HepG2 (cell line): ENCODE results near the gene ARMH1. TPM values are rescaled to one million over a fixed set of nuclear protein-coding genes. Genes with fewer than 3 reads are reported as not detected.

Experiments used
- BRD4 ChIP-seq: sonication (generic); formaldehyde crosslinking; IDR thresholded peaks from 2 replicates; pipeline ENCODE4 v1.4.0; 2020; ENCODE audit warnings: missing genetic modification reagents
- CBFB ChIP-seq: sonication (generic); formaldehyde crosslinking; IDR thresholded peaks from 2 replicates; pipeline ENCODE4 v1.4.0; 2020; ENCODE audit warnings: missing genetic modification reagents
- FIP1L1 ChIP-seq: fragments of 200-400 bp; formaldehyde crosslinking; IDR thresholded peaks from 2 replicates; pipeline ENCODE4 v1.6.1; 2018; ENCODE audit warnings: low read depth, mild to moderate bottlenecking, low read length, moderate library complexity, borderline replicate concordance; ENCODE audit not compliant: insufficient read depth
- HNF4G ChIP-seq, 2 experiments: sonication (generic) in 1 of 2; formaldehyde crosslinking in 1 of 2; IDR thresholded peaks; 2 replicates each; pipeline versions ENCODE4 v1.4.0 to v1.6.1; 2011 to 2020; ENCODE audit warnings: borderline replicate concordance in 2 of 2, low read depth in 2 of 2, mild to moderate bottlenecking in 2 of 2, low read length in 1 of 2, missing genetic modification reagents in 1 of 2, moderate library complexity in 1 of 2
- POLR2A ChIP-seq, 2 experiments: IDR thresholded peaks; 2 replicates each; pipeline ENCODE4 v1.6.1; 2011; ENCODE audit warnings: low read depth in 2 of 2, low read length in 2 of 2, mild to moderate bottlenecking in 1 of 2, moderate library complexity in 1 of 2; ENCODE audit not compliant: insufficient read depth in 1 of 2
- PPARG ChIP-seq: conservative IDR thresholded peaks from 2 replicates; pipeline ENCODE4 v1.6.1; 2016; ENCODE audit warnings: missing biosample characterization, missing genetic modification reagents
- STAT6 ChIP-seq: sonication (generic); formaldehyde crosslinking; IDR thresholded peaks from 2 replicates; pipeline ENCODE4 v1.4.0; 2020; ENCODE audit warnings: missing genetic modification reagents, mild to moderate bottlenecking, borderline replicate concordance
- SYNCRIP ChIP-seq: fragments of 200-400 bp; formaldehyde crosslinking; IDR thresholded peaks from 2 replicates; pipeline ENCODE4 v1.6.1; 2018; ENCODE audit warnings: mild to moderate bottlenecking, low read depth, low read length; ENCODE audit not compliant: insufficient read depth
- TCF7 ChIP-seq: sonication (generic); IDR thresholded peaks from 2 replicates; pipeline ENCODE4 v1.6.1; 2016; ENCODE audit warnings: antibody characterized with exemption, low read depth
- TIGD3 ChIP-seq: sonication (generic); formaldehyde crosslinking; IDR thresholded peaks from 2 replicates; pipeline ENCODE4 v1.5.1; 2020; ENCODE audit warnings: mild to moderate bottlenecking, missing genetic modification reagents, borderline replicate concordance
- ZBTB37 ChIP-seq: sonication (generic); formaldehyde crosslinking; IDR thresholded peaks from 2 replicates; pipeline ENCODE4 v1.4.0; 2020; ENCODE audit warnings: mild to moderate bottlenecking, missing genetic modification reagents
- ZNF18 ChIP-seq: sonication (generic); formaldehyde crosslinking; IDR thresholded peaks from 2 replicates; pipeline ENCODE4 v1.8.0; 2022; ENCODE audit warnings: mild to moderate bottlenecking, missing genetic modification reagents; ENCODE audit not compliant: insufficient replicate concordance
- ZNF350 ChIP-seq: sonication (generic); formaldehyde crosslinking; IDR thresholded peaks from 2 replicates; pipeline ENCODE4 v1.4.0; 2020; ENCODE audit warnings: mild to moderate bottlenecking, low read depth, missing genetic modification reagents, borderline replicate concordance
- ZNF546 ChIP-seq: sonication (generic); formaldehyde crosslinking; conservative IDR thresholded peaks from 2 replicates; pipeline ENCODE4 v1.8.1; 2023; ENCODE audit warnings: mild to moderate bottlenecking, missing genetic modification reagents
- ZNF776 ChIP-seq: sonication (generic); formaldehyde crosslinking; IDR thresholded peaks from 2 replicates; pipeline ENCODE4 v1.4.0; 2020; ENCODE audit warnings: mild to moderate bottlenecking, missing genetic modification reagents
- ZNF781 ChIP-seq: sonication (generic); formaldehyde crosslinking; IDR thresholded peaks from 2 replicates; pipeline ENCODE4 v1.5.1; 2020; ENCODE audit warnings: borderline replicate concordance, mild to moderate bottlenecking, missing genetic modification reagents; ENCODE audit errors: not compliant biosample characterization
- ZNF816 ChIP-seq: sonication (generic); formaldehyde crosslinking; IDR thresholded peaks from 2 replicates; pipeline ENCODE4 v1.8.0; 2022; ENCODE audit warnings: missing genetic modification reagents, mild to moderate bottlenecking, borderline replicate concordance
- polyA plus RNA-seq, 8 experiments: library from polyadenylated mRNA; depleted of rRNA in 3 of 8; stranded (reverse) in 7 of 8; unstranded in 1 of 8; fragments of >200 nt; fragmentation: Illumina TruSeq in 4 of 8; extraction: Trizol in 4 of 8; gene quantifications; 2 replicates each; pipeline versions ENCODE4 v1.2.1 to v1.2.3, GENCODE V29; 2011 to 2016; ENCODE audit warnings: low read depth in 4 of 8, missing spikeins in 1 of 8, mixed read lengths in 1 of 8; ENCODE audit not compliant: insufficient read depth in 1 of 8
- total RNA-seq, 5 experiments: library from RNA; depleted of rRNA; stranded (reverse); fragments of >200 nt; fragmentation: Illumina TruSeq; extraction: Trizol; gene quantifications; 2 replicates each; pipeline ENCODE4 v1.2.3, GENCODE V29; 2016; ENCODE audit warnings: low read depth in 1 of 5

Gene ARMH1
- total and polyA plus RNA-seq, 2 of the 13 experiments (the other 11 are each of a cell fraction or from before 2014, with no cell fraction given): 0.69 TPM; not detected in 1

GRCh38 chr1:44681905-44682882 lies 7.7 kb downstream of the ARMH1 start (continued):
- TF ChIP-seq ZNF350 (CRISPR knock-in tag): peak; percentile 47; the same call in 1 of the 2 replicates
- TF ChIP-seq ZNF776 (CRISPR knock-in tag): no peak
- TF ChIP-seq TCF7: peak; percentile 84
- 0 out of 2 replicates have a peak, but pooled peaks have one; percentile 71 for TF ChIP-seq TIGD3 (CRISPR knock-in tag)
- peak; percentile 77 for TF ChIP-seq ZNF18 (CRISPR knock-in tag)
- 0 out of 2 replicates have a peak, but pooled peaks have one; percentile 9 for TF ChIP-seq HNF4G (IDR thresholded peaks at IDR 0.05; ENCODE audit: borderline replicate concordance, low read depth, low read length)
- peak; percentile 79; the same call in 1 of the 2 replicates for TF ChIP-seq HNF4G (CRISPR knock-in tag; IDR thresholded peaks at IDR 0.05; ENCODE audit: borderline replicate concordance, low read depth)
- TF ChIP-seq FIP1L1: no peak
- TF ChIP-seq ZNF781 (CRISPR knock-in tag): peak; percentile 77
- peak in 1 of 2 experiments; percentile 24; a peak in 1 of 4 replicates for TF ChIP-seq POLR2A (IDR thresholded peaks at IDR 0.05; ENCODE audit: insufficient read depth in 1 of 2, low read depth in 2 of 2, low read length in 2 of 2)
- no peak for TF ChIP-seq ZNF546 (CRISPR knock-in tag)
- no peak for TF ChIP-seq SYNCRIP
- no peak for TF ChIP-seq ZNF816 (CRISPR knock-in tag)
- peak; percentile 86; the same call in 1 of the 2 replicates for TF ChIP-seq BRD4 (CRISPR knock-in tag)
- TF ChIP-seq STAT6 (CRISPR knock-in tag): no peak
- TF ChIP-seq PPARG: peak; percentile 75; the same call in 1 of the 2 replicates
- TF ChIP-seq ZBTB37: no peak
- TF ChIP-seq CBFB (CRISPR knock-in tag): no peak
